Measurements from ENCODE around the gene PDCD2L. TPM values are rescaled to one million over a fixed set of nuclear protein-coding genes. Genes with fewer than 3 reads are reported as not detected.
A peak's percentile ranks its signal among the peaks of the same experiment; 100 is the strongest.

PDCD2L gene
- total RNA-seq, 4 donors from 2014 or later: 7.9 to 15.1 (median 9.1) TPM

GRCh38 chr19:34402074-34402600 is 2.1 kb upstream of the PDCD2L start:
- no peak overlapping the region for H3K4me3 ChIP-seq
- H3K27me3 ChIP-seq: no peaks in the 10 kb centered on the region
- no peaks in the 10 kb centered on the region for H3K9me3 ChIP-seq
- peaks cover 0 to 29% (median 6%) of the 10 kb centered on the region in 3 donors for H3K4me1 ChIP-seq
- TF ChIP-seq CTCF (IDR thresholded peaks at IDR 0.05) (no peak), POLR2A (IDR thresholded peaks at IDR 0.05) (no peak)
- intact Hi-C loops (cut with DNase I): no loop called here
- H3K36me3 ChIP-seq: peaks cover 18 to 47% (median 25%) of the 10 kb centered on the region in 3 donors
- no peak overlapping the region for H3K27ac ChIP-seq
- DNase-seq: no peak
- WGBS, 2 donors: 67 to 80% methylated on average over 8 of the region's 8 CpGs

GRCh38 chr19:34403784-34404108 is 453 bp upstream of the PDCD2L start:
- intact Hi-C loops (cut with DNase I): no loop called here
- WGBS, 2 donors: 22 to 23% methylated on average over 6 of the region's 6 CpGs

GRCh38 chr19:34405892-34406660 is 1.9 kb downstream of the PDCD2L start:
- no peak overlapping the region for H3K4me3 ChIP-seq
- no peak overlapping the region for H3K27ac ChIP-seq
- TF ChIP-seq POLR2A (IDR thresholded peaks at IDR 0.05): no peak
- TF ChIP-seq CTCF (IDR thresholded peaks at IDR 0.05): no peak
- H3K4me1 ChIP-seq: peaks cover 0 to 33% (median 6%) of the 10 kb centered on the region in 3 donors
- no peak for DNase-seq
- intact Hi-C loops (cut with DNase I): no loop called here
- H3K27me3 ChIP-seq: no peaks in the 10 kb centered on the region
- no peaks in the 10 kb centered on the region for H3K9me3 ChIP-seq
- peaks cover 0 to 27% (median 0%) of the 10 kb centered on the region in 3 donors for H3K36me3 ChIP-seq
- 86 to 88% methylated on average over 13 of the region's 13 CpGs for WGBS, 2 donors

More at GRCh38 chr19:34403784-34404108, 453 bp upstream of the PDCD2L start:
- no peak for DNase-seq
- TF ChIP-seq POLR2A (IDR thresholded peaks at IDR 0.05): no peak
- peak in 1 of 6 experiments; percentile 1 for TF ChIP-seq CTCF (IDR thresholded peaks at IDR 0.05)
- Histone ChIP-seq H3K4me3 (peak overlapping the region; percentile 90 to 98 (median 94)), H3K27ac (peak overlapping the region in 3 of 4 donors; percentile 63 to 83 (median 75)), H3K9me3 (no peaks in the 10 kb centered on the region), H3K36me3 (peaks cover 17 to 31% (median 21%) of the 10 kb centered on the region in 3 donors), H3K4me1 (peaks cover 0 to 33% (median 6%) of the 10 kb centered on the region in 3 donors), H3K27me3 (no peaks in the 10 kb centered on the region)

- Histone ChIP-seq H3K9me3 (no peaks in the 10 kb centered on the region), H3K4me1 (peaks cover 0 to 24% (median 6%) of the 10 kb centered on the region in 3 donors), H3K27me3 (no peaks in the 10 kb centered on the region), H3K4me3 (no peak overlapping the region), H3K27ac (no peak overlapping the region), H3K36me3 (peaks cover 0 to 43% (median 0%) of the 10 kb centered on the region in 3 donors)
- intact Hi-C loops (cut with DNase I): no loop called here
- WGBS, 2 donors: 68 to 86% methylated on average over 3 to 8 of the region's 8 CpGs
- no peak for DNase-seq
- TF ChIP-seq CTCF (IDR thresholded peaks at IDR 0.05) (no peak), POLR2A (IDR thresholded peaks at IDR 0.05) (no peak)
Measured at GRCh38 chr19:34408411-34408810, 4.2 kb downstream of the PDCD2L start.
